Measurements from ENCODE around the gene CDYL2.

The CDYL2 gene

DNA sequence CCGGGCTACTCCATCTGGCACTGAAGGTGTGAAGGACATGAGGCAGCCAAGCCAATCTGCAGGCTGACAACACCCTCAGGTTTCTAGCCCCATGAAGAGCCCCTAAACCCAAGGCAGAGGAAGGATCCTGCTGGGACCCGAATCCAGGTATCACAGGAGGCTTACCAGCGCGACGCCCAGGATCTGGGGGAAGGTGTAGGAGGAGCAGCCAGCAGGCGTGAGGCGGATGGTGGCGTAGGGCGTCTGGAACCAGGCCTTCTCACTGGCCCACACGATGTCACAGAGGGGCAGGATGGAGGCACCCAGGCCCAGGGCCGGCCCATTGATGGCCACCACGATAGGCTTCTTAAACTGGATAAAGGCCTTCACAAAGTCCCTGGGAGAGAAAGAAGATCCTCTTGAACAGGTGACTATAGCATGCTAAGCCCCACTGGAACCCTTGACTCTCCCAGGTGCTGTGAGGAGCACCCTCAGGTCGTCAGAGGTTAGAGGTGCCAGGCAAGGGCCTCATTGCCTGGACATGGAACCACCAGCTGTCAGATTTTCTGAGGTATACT is 191.9 kb downstream of the CDYL2 start:
- no peak overlapping the region for H3K27ac ChIP-seq
- no peaks in the 10 kb centered on the region for H3K27me3 ChIP-seq (ENCODE audit: insufficient read depth, low read depth)
- H3K4me3 ChIP-seq (IDR thresholded peaks at IDR 0.05; ENCODE audit: insufficient read depth, low read depth, low read length) = no peak overlapping the region
- H3K36me3 ChIP-seq (ENCODE audit: insufficient read depth) = no peaks in the 10 kb centered on the region
- no peak overlapping the region for H3K4me2 ChIP-seq
- TF ChIP-seq, protein P1, sequence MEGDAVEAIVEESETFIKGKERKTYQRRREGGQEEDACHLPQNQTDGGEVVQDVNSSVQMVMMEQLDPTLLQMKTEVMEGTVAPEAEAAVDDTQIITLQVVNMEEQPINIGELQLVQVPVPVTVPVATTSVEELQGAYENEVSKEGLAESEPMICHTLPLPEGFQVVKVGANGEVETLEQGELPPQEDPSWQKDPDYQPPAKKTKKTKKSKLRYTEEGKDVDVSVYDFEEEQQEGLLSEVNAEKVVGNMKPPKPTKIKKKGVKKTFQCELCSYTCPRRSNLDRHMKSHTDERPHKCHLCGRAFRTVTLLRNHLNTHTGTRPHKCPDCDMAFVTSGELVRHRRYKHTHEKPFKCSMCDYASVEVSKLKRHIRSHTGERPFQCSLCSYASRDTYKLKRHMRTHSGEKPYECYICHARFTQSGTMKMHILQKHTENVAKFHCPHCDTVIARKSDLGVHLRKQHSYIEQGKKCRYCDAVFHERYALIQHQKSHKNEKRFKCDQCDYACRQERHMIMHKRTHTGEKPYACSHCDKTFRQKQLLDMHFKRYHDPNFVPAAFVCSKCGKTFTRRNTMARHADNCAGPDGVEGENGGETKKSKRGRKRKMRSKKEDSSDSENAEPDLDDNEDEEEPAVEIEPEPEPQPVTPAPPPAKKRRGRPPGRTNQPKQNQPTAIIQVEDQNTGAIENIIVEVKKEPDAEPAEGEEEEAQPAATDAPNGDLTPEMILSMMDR (conservative IDR thresholded peaks at IDR 0.05; ENCODE audit: low read depth, low read length) = no peak
- H4K20me1 ChIP-seq (ENCODE audit: insufficient read depth) = no peaks in the 10 kb centered on the region
- no peak overlapping the region for H3K9ac ChIP-seq
- H2AFZ ChIP-seq (ENCODE audit: low read depth) = no peak overlapping the region
- H3K4me1 ChIP-seq (ENCODE audit: low read depth, poor library complexity, severe bottlenecking) = no peaks in the 10 kb centered on the region
- no peaks in the 10 kb centered on the region for H3K79me2 ChIP-seq (ENCODE audit: insufficient read depth, low read depth)

- TF ChIP-seq, protein P1 (conservative IDR thresholded peaks at IDR 0.05; ENCODE audit: low read depth, low read length) = no peak
- no peaks in the 10 kb centered on the region for H4K20me1 ChIP-seq (ENCODE audit: insufficient read depth)
- H3K79me2 ChIP-seq (ENCODE audit: insufficient read depth, low read depth) = no peaks in the 10 kb centered on the region
- H3K4me3 ChIP-seq (IDR thresholded peaks at IDR 0.05; ENCODE audit: insufficient read depth, low read depth, low read length) = no peak overlapping the region
- no peak overlapping the region for H3K4me2 ChIP-seq
- H3K36me3 ChIP-seq (ENCODE audit: insufficient read depth) = no peaks in the 10 kb centered on the region
- H2AFZ ChIP-seq (ENCODE audit: low read depth) = no peak overlapping the region
- no peak overlapping the region for H3K9ac ChIP-seq
- no peaks in the 10 kb centered on the region for H3K27me3 ChIP-seq (ENCODE audit: insufficient read depth, low read depth)
- no peaks in the 10 kb centered on the region for H3K4me1 ChIP-seq (ENCODE audit: low read depth, poor library complexity, severe bottlenecking)
- no peak overlapping the region for H3K27ac ChIP-seq
These were observed 192.5 kb downstream of the CDYL2 start for GRCh38 chr16:80611930-80612327.

DNA sequence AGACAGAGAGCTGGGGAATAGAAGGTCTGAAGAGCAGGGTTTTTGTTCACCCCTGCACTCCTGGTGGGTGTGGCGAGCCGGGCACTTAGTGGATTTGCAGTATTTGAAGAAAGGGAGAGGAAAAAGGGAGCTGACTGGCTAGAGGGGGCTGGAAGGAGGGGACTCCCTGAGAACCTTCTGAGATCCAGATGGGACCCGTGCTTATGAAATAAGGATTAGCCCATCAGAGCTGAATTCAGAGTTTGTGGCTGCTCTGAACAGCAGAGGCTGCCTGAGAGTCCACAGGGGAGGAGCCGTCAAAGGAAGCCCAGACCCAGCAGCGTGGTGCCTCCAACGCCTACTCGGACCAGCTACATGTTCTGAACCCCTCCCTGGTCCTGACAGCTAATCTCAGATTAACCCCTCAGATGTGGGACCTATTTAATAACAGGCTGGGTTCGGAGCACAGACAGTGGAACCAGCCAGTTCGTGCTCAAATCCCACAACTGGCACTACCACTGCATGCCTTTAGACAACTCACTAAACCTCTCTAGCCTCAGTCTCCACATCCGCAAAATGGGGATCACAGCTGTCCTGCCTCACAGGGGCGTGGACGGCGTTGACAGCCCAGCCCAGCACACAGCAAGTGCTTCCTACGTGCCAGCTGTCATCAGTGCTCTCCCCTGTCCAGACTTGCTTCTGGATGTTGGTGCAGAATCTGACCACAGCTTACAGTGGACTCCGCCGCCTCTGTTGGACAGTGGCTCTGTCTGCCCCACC is 193.0 kb downstream of the CDYL2 start:
- no peak overlapping the region for H2AFZ ChIP-seq (ENCODE audit: low read depth)
- H3K36me3 ChIP-seq (ENCODE audit: insufficient read depth) = no peaks in the 10 kb centered on the region
- H4K20me1 ChIP-seq (ENCODE audit: insufficient read depth) = no peaks in the 10 kb centered on the region
- no peak overlapping the region for H3K9ac ChIP-seq
- TF ChIP-seq, protein P1 (conservative IDR thresholded peaks at IDR 0.05; ENCODE audit: low read depth, low read length) = no peak
- H3K27me3 ChIP-seq (ENCODE audit: insufficient read depth, low read depth) = no peaks in the 10 kb centered on the region
- H3K4me1 ChIP-seq (ENCODE audit: low read depth, poor library complexity, severe bottlenecking) = no peaks in the 10 kb centered on the region
- H3K4me3 ChIP-seq (IDR thresholded peaks at IDR 0.05; ENCODE audit: insufficient read depth, low read depth, low read length) = no peak overlapping the region
- no peaks in the 10 kb centered on the region for H3K79me2 ChIP-seq (ENCODE audit: insufficient read depth, low read depth)
- H3K4me2 ChIP-seq = no peak overlapping the region
- H3K27ac ChIP-seq = no peak overlapping the region

DNA sequence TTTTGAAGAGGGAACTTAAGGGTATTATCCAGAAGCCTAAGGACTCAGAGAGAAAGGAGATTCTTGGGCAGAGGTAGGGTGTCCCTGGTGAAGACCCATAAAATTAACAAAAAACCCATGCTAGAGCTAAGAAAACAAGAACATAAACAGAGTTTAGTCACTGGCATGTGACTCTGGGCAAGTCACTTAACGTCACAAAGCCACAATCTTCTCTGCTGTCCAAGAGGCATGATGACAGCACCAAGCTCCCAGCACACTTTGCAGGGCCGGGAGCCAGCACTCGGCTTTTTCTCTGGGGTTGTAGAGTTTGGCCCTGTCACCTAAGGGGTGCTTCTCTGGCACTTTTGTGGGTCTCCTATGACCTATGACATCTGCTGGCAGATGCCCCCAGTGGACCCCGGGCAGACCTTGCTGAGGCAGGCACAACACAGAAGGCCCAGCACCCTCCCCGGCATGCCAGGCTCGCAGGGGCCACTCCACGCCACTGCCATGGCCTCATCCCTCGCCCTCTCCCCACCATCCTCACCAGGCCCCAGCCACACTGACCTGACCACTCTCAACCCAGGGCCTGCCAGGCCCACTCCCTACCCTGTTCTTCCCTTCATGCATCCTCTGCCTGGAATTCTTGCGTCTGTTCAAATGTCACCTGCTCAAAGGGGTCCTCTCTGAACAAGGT is 193.8 kb downstream of the CDYL2 start:
- Histone ChIP-seq H4K20me1 (ENCODE audit: insufficient read depth) (no peaks in the 10 kb centered on the region), H3K4me1 (ENCODE audit: low read depth, poor library complexity, severe bottlenecking) (no peaks in the 10 kb centered on the region), H3K79me2 (ENCODE audit: insufficient read depth, low read depth) (no peaks in the 10 kb centered on the region), H3K27ac (no peak overlapping the region), H3K27me3 (ENCODE audit: insufficient read depth, low read depth) (no peaks in the 10 kb centered on the region), H3K4me3 (IDR thresholded peaks at IDR 0.05; ENCODE audit: insufficient read depth, low read depth, low read length) (no peak overlapping the region), H3K4me2 (no peak overlapping the region), H3K9ac (no peak overlapping the region), H3K36me3 (ENCODE audit: insufficient read depth) (no peaks in the 10 kb centered on the region), H2AFZ (ENCODE audit: low read depth) (no peak overlapping the region)
- TF ChIP-seq, protein P1 (conservative IDR thresholded peaks at IDR 0.05; ENCODE audit: low read depth, low read length) = no peak
